NT2/D1 (cell line): ENCODE data around the gene SMYD2.

Source experiments
- SUZ12 ChIP-seq: IDR thresholded peaks from 2 replicates; pipeline ENCODE4 v1.6.1; 2011; ENCODE audit not compliant: insufficient read length, insufficient read depth; ENCODE audit errors: extremely low read depth
- YY1 ChIP-seq: IDR thresholded peaks from 2 replicates; pipeline ENCODE4 v1.6.1; 2011; ENCODE audit not compliant: insufficient read length, insufficient read depth

- TF ChIP-seq YY1 = no peak
- TF ChIP-seq SUZ12 = no peak
Measured at GRCh38 chr1:214305164-214305751, 24.3 kb downstream of the SMYD2 start.
